ENCODE results near the gene CDK3.
"Not testable (repeated sequence)": the region's sequence is repeated elsewhere in the genome, so short reads cannot be mapped to it uniquely, and the experiment has no call there.

CDK3 gene

DNA sequence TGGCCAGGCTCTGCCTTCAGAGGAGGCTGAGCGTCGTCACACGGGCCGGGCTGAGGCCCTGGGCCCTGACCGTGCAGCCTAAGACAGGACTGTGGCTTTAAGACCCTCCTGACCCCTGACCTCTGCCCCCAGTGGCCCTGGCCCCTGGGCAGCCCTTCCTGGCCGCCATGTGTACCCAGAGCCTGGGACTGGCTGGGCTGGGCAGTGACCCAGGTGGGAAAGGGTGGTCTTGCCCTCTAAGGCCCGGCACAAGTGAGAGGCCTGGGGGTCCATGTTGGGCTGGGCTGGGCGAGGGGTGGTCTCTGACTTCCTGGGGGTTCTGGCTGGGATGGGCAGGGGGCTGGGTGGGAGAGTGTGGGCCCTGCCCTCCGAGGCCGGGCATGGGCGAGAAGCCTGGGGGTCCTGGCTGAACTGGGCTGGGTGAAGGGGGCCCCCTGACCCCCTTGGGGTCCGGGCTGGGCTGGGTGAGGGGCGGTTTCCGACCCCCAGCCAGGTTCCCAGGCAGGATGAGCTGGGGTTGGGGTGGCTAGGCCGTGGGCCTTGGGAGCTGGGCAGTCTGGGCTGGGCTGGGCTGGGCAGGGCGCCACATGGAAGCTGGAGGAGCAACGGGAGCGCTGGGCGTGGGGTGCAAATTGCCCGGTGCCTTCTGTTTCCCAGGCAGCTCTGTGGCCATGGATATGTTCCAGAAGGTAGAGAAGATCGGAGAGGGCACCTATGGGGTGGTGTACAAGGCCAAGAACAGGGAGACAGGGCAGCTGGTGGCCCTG lies at the start of gene CDK3:
Gene CDK3 (plus strand): TSS at position 101 of the 767 bp plus-strand sequence. CDS start 571 bp downstream, at position 672.
- DNase-seq (ENCODE audit: low read depth in 2 of 2) = no peak

DNA sequence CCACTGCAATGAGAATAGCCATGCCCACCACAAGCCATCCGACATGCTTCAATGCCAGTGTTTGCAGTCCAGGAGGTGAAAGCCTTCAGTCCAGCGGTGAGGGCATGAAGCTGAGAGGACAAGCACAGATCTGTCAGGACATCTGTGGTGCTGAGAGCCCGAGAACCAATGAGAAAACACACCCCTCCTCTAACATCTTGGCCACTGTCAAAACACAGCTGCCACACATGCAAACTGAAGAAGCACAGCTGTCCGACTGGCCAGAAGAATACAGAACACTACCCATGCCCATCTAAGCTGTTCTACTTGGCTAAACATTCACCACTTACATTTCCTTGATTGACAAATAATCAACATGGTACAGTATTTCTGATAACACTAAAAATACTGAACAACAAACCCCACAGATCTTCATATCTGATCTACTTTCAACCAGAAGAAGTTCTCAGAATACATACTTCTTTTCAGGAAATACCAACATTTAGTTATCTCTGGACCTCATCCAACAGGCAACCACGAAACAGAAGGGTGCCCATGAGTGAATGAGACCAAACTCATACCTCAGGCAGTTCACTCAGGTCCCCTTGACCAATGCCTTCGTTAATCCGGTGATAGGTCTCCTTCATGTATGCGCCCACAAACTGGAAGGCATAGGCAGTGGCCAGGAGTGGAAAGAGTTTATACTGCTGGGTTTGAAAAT lies 49.6 kb upstream of the CDK3 start:
- DNase-seq (ENCODE audit: low read depth in 2 of 2) = no peak

DNA sequence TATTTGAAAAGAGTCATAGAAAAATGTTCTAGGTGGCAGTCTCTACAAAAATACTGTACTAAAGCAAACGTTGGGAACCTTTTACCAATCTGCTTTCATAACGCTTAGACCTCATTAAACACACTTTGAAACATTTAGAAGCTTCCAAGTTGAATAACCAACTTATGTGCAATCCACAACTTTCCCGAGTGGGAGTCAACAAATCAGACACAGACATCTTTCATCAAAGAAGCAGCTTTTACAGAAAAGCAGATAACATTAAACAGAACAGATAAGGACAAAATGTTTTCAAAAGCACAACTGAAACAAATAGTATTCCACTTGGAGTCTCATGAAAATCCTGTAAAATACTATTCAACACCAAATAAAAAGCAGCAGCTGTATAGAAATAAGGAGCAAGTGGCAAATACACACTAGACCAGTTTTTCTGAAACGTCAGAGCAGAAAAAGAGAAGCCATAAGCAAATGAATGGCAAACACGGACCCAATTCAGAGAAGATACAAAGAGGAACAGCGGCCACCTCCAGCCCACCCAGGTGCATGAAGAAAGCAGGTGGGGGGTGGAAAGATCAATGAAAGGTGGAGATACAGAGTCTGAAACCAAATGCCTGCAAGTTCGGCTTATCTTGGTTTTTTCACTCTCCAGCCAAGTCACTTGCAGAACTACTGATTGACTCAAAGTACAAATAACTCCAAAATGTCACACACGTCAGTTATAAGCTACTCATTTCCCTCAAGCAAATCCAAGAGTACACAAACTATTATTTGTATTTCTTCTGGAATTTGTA lies 41.4 kb upstream of the CDK3 start:
- no peak for DNase-seq (ENCODE audit: low read depth in 2 of 2)

GRCh38 chr17:75959839-75960511 lies 40.7 kb upstream of the CDK3 start:
- no peak for DNase-seq (ENCODE audit: low read depth in 2 of 2)

GRCh38 chr17:75965468-75965867 lies 35.2 kb upstream of the CDK3 start:
- no peak for DNase-seq (ENCODE audit: low read depth in 2 of 2)

DNA sequence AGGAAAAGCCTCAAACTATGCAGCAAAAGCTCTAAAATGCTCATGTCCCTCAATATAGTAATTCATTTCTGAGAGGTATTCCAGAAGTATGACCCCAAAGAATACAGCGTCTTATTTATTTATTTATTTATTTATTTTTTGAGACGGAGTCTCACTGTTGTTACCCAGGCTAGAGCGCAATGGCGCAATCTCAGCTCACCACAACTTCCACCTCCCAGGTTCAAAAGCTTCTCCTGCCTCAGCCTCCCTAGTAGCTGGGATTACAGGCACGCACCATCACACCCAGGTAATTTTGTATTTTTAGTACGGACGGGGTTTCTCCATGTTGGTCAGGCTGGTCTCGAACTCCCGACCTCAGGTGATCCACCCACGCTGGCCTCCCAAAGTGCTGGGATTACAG lies 31.6 kb upstream of the CDK3 start:
- DNase-seq (ENCODE audit: low read depth in 2 of 2) = not testable (repeated sequence)

GRCh38 chr17:75970011-75970523 lies 30.6 kb upstream of the CDK3 start:
- DNase-seq (ENCODE audit: low read depth in 2 of 2) = peak in 1 of 2 experiments; percentile 8

GRCh38 chr17:75970626-75971025 lies 30.0 kb upstream of the CDK3 start:
- no peak for DNase-seq (ENCODE audit: low read depth in 2 of 2)

DNA sequence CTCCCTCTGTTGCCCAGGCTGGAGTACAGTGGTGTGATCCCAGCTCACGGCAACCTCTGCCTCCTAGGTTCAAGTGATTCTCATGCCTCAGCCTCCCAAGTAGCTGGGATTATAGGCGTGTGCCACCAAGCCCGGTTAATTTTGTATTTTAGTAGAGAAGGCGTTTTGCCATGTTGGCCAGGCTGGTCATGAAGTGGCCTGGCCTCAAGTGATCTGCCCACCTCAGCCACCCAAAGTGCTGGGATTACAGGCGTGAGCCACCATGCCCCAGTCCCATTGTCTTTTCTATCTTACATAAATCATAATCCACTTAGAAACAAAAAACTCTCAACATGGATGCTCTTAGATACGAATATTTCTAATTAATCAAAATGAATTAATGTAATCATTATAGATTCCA lies 25.5 kb upstream of the CDK3 start:
- not testable (repeated sequence) for DNase-seq (ENCODE audit: low read depth in 2 of 2)

- DNase-seq (ENCODE audit: low read depth in 2 of 2) = no peak
These were observed 24.9 kb upstream of the CDK3 start for GRCh38 chr17:75975757-75976174.

DNA sequence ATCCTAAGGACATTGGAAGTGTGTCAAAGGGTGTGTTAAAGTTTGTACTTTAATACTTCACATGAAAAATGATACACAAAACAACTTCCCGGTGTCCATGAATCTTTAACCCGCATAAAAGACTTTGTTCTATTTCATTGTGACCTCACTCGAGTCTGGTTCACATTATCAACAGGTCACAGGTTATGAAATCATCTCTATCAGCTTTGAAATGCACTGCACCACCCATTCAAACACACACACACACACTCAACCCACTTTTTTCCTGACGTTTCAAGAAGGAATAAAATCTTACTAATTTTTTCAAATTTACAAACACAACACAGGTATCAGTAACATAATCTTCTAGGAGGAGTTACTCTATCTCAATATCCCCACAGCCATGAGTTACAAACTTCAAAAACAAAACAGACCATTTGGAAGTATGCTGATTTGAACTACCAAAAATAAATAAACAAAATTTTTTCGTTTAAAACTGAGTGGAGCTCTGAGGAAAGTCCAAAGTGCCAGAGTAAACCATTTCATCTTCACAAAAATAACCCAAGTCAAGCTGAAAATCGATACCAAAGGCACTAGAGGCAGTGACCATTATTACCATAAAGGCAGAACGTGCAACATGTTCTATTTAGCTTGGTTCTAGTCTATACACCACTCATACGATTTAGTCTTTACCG lies 24.3 kb upstream of the CDK3 start:
- DNase-seq (ENCODE audit: low read depth in 2 of 2) = no peak

DNA sequence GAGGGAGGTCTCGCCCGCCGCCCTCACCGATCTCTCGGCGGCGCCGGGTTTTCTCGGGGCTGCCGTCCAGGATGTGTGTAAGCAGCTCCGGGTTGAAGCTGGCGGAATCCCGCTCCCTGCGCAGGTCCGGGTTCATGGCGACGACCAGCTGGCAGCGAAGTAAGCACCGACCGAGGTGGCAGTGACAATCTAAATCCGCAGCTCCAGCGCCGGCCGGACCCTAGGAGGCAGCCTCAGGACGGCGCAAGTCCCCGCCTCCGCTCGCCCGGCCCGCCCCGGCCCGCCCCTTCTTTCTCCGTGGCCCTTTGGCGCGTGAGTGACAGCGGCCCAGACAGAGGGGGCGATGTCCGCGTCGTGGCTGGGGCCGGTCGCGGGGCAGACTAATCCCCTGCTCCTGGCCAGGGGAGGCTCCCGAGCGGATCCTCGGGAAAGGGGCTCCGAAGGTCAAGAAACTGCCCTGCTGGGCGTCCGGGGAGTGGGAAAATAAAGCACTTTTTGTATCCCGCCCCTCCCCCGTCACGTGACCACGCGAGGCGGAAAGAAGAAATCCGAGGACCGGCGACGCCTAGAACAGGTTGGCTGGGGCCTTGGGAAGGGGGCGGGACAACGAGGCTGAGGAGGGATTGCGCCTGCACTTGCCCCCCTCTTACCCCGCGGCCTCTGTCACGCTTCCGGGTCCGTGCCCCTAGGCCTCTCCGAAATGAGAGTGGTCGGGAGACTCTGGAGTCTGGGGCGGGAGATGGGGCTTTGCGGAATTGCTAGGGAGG lies 21.5 kb upstream of the CDK3 start, which contains the start of the genes ACOX1 and TEN1:
Gene ACOX1 (minus strand): TSS at position 229 of the 767 bp plus-strand sequence. CDS start 93 bp downstream, at position 136.
Gene TEN1 (plus strand): TSS at position 303 of the 767 bp plus-strand sequence. CDS start 6,953 bp downstream, outside the sequence.
- DNase-seq (ENCODE audit: low read depth in 2 of 2) = peak; percentile 90 to 92

DNA sequence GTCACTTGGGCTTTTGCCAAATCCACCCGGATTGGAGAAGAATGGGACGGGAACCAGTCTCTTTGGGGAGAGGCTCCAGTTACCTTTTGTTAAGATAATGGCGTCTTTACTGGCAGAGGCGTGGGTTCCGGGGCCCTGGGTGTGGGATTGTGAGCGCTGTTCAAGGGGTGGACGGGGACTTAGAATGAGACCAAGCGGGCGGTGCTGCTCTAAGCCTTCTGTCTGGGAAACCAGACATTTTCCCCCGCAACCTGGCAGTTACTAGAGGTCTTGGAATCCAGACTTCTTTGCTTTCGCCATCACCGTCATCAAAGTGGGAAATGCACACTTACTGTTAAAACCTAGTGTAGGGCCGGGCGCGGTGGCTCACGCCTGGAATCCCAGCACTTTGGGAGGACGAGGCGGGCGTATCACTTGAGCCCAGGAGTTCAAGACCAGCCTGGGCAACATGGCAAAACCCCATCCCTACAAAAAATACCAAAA lies 20.9 kb upstream of the CDK3 start:
- DNase-seq (ENCODE audit: low read depth in 2 of 2) = peak in 1 of 2 experiments; percentile 37

GRCh38 chr17:75980188-75981018 lies 20.3 kb upstream of the CDK3 start:
- no peak for DNase-seq (ENCODE audit: low read depth in 2 of 2)

GRCh38 chr17:75981019-75981615 lies 19.5 kb upstream of the CDK3 start:
- no peak for DNase-seq (ENCODE audit: low read depth in 2 of 2)

DNA sequence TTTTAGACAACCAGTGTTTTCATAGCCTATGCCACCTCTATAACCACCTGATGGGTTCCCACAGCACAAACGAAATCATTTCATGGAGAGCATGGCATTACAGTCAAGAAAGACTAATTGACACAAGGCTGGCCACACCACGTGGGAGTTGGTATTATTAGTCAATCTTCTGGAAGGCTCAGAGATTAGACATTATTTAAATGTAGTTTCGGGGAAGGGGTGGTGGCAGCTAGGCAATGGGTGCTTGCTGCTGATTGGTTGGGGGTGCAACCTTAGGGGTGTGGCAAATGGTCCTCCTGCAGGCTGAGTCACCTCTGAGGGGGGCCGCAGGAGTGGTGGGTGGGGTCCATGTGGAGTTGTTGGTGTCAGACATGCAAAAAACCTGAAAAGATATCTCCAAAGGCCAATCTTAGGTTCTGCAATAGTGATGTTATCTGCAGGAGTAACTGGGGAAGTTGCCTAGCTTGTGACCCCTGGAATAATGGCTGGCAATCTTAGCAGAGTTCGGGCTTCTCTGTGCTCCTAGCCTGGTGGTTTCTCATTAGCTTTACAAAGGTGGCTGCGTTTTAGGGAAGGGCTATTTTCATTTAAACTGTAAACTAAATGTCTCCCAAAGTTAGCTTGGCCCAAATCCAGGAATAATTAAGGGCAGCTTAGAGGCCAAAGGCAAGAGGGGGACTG lies 17.0 kb upstream of the CDK3 start:
- no peak for DNase-seq (ENCODE audit: low read depth in 2 of 2)

GRCh38 chr17:75985986-75986385 lies 14.7 kb upstream of the CDK3 start:
- no peak for DNase-seq (ENCODE audit: low read depth in 2 of 2)

DNA sequence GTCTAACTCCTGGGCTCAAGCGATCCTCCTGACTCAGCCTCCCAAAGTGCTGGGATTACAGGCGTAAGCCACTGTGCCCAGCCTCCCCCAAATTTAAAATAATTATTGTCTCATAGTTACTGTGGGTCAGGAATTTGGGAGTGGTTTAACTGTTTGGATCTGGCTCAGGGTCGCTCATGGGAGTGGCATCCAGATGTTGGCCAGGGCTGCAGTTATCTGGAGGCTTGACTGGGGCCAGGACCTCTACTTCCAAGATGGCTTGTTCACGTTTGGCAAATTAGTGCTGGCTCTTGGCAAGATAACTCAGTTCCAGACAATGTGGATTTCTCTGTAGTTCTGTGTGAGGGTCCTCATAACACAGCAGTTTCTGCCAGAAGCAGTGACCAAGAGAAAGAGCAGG lies 13.6 kb upstream of the CDK3 start:
- no peak for DNase-seq (ENCODE audit: low read depth in 2 of 2)
